ENCODE data around the gene ELP5. TPM values are rescaled to one million over a fixed set of nuclear protein-coding genes. Genes with fewer than 3 reads are reported as not detected.
A peak's percentile ranks its signal among the peaks of the same experiment; 100 is the strongest.

The ELP5 gene
- total and polyA plus RNA-seq, 10 of the 15 experiments (the other 5 are each of a cell fraction or from before 2014, with no cell fraction given): 41.1 to 109 (median 77.5) TPM

DNA sequence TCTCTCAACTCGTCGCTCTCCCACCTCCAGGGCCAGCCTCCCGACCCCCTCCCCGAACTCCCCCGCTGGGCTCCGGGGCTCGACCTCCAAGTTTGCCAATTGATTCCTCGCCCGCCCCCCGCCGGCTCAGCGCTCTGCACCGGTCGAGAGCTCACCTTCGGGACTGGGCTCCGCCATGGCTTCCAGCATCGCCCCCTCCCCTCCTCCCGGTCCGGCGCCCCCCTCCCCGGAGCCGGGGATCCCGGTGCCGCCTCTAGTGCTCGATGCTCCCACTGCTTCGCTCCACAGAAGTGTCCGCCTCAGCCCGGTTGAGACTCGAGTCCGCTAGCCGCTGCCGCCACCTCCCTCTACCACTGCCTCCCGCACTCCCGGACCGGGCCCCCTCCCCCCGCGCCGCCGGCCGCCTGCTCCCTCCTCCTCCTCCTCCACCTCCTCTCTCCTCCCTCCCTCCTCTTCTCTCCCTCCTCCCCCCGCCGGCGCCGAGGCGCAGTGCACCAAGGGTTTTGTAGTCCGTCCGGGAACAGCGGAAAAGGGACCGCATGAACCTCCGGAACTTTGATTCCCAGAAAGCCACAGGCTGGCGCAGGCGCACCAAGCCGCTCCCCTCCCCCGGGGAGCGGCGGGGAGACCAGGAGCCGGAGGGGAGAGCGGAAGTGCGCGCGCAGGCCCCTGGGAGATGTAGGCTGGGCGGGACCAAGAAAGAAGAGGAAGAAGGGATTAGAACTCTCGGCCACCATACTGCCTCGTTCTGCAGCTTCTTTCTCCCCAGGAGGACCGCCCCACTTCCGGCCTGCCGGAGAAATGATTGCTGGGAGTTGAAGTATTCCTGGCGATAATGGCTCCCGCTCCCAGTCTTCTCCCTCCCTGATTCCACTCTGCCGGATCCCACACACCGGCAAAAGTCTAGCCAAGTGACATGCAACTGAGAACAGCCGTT, 12.7 kb upstream of the ELP5 start, which contains the start of gene PHF23 (continued):
- TF ChIP-seq, protein P1, sequence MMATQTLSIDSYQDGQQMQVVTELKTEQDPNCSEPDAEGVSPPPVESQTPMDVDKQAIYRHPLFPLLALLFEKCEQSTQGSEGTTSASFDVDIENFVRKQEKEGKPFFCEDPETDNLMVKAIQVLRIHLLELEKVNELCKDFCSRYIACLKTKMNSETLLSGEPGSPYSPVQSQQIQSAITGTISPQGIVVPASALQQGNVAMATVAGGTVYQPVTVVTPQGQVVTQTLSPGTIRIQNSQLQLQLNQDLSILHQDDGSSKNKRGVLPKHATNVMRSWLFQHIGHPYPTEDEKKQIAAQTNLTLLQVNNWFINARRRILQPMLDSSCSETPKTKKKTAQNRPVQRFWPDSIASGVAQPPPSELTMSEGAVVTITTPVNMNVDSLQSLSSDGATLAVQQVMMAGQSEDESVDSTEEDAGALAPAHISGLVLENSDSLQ (IDR thresholded peaks at IDR 0.05): peak; percentile 58; the same call in 1 of the 2 replicates
- peak; percentile 7; the same call in 1 of the 2 replicates for TF ChIP-seq PAX5 (IDR thresholded peaks at IDR 0.05; ENCODE audit: borderline replicate concordance, low read depth, low read length)
- TF ChIP-seq, protein P2, sequence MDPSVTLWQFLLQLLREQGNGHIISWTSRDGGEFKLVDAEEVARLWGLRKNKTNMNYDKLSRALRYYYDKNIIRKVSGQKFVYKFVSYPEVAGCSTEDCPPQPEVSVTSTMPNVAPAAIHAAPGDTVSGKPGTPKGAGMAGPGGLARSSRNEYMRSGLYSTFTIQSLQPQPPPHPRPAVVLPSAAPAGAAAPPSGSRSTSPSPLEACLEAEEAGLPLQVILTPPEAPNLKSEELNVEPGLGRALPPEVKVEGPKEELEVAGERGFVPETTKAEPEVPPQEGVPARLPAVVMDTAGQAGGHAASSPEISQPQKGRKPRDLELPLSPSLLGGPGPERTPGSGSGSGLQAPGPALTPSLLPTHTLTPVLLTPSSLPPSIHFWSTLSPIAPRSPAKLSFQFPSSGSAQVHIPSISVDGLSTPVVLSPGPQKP (IDR thresholded peaks at IDR 0.05; ENCODE audit: low read depth, low read length): peak; percentile 89
- TF ChIP-seq SIN3A (IDR thresholded peaks at IDR 0.05; ENCODE audit: low read depth, low read length): peak; percentile 39; the same call in 1 of the 2 replicates
- peak; percentile 62; the same call in 1 of the 2 replicates for TF ChIP-seq POLR2AphosphoS2 (IDR thresholded peaks at IDR 0.05; ENCODE audit: low read depth, low read length)
- peak; percentile 100 for TF ChIP-seq IKZF1 (conservative IDR thresholded peaks at IDR 0.05)
- peak; percentile 50 for TF ChIP-seq ATF7 (IDR thresholded peaks at IDR 0.05; ENCODE audit: low read depth)
- 0 out of 2 replicates have a peak, but pooled peaks have one; percentile 13 for TF ChIP-seq TAF1 (IDR thresholded peaks at IDR 0.05; ENCODE audit: borderline replicate concordance, low read depth, low read length)
